H1 (cell line): ENCODE data around the gene SNX30. TPM values are rescaled to one million over a fixed set of nuclear protein-coding genes. Genes with fewer than 3 reads are reported as not detected.
A peak's percentile ranks its signal among the peaks of the same experiment; 100 is the strongest.

Experiments
- CTCF ChIA-PET: fragments of 300-600 bp; sonication (Branson Sonifier 250); formaldehyde crosslinking; loops from one replicate; lab custom pipeline; 2021; ENCODE audit not compliant: partially characterized antibody; lab: Charles Lee
- POLR2A ChIA-PET: fragments of 300-600 bp; sonication (Branson Sonifier 250); formaldehyde crosslinking; loops from one replicate; lab custom pipeline; 2021; ENCODE audit warnings: inconsistent platforms; ENCODE audit not compliant: partially characterized antibody; lab: Charles Lee
- DNase-seq, 2 experiments: peaks; one replicate each; pipeline versions ENCODE4 v3.0.0 to v3.0.0-alpha.2; 2010 to 2022; ENCODE audit warnings: low spot score in 2 of 2, low read depth in 1 of 2, mixed read lengths in 1 of 2
- FAIRE-seq: peaks from 2 replicates; lab custom pipeline; 2011; peaks lifted over from hg19 to GRCh38; lab: Jason Lieb, UNC
- H2AFZ ChIP-seq: 2 replicates; pipeline ENCODE4 v1.8.1; 2012; ENCODE audit warnings: low read length, inconsistent platforms
- H2AK5ac ChIP-seq: 2 replicates; pipeline ENCODE4 v1.6.1; 2013; ENCODE audit warnings: low read depth, low read length
- H2BK120ac ChIP-seq: replicated peaks from 2 replicates; pipeline ENCODE3; 2013; ENCODE audit warnings: low read depth, low read length, inconsistent platforms
- H2BK12ac ChIP-seq: 2 replicates; pipeline ENCODE4 v1.6.1; 2013; ENCODE audit warnings: low read depth, low read length
- H2BK15ac ChIP-seq: 2 replicates; pipeline ENCODE4 v1.6.1; 2013; ENCODE audit warnings: low read length
- H2BK20ac ChIP-seq: 2 replicates; pipeline ENCODE4 v1.6.1; 2013; ENCODE audit warnings: low read length
- H2BK5ac ChIP-seq: 2 replicates; pipeline ENCODE4 v1.6.1; 2013; ENCODE audit warnings: low read depth, low read length
- H3K14ac ChIP-seq: 2 replicates; pipeline ENCODE4 v1.6.1; 2013; ENCODE audit warnings: inconsistent platforms; ENCODE audit not compliant: insufficient read length
- H3K18ac ChIP-seq: 2 replicates; pipeline ENCODE4 v1.6.1; 2013; ENCODE audit warnings: low read length; ENCODE audit errors: extremely low read depth
- H3K23ac ChIP-seq: 2 replicates; pipeline ENCODE4 v1.6.1; 2013; ENCODE audit warnings: inconsistent platforms; ENCODE audit not compliant: insufficient read length
- H3K23me2 ChIP-seq: 2 replicates; pipeline ENCODE4 v1.6.1; 2013; ENCODE audit warnings: low read depth, low read length
- H3K27ac ChIP-seq: 2 replicates; pipeline ENCODE4 v1.6.1; 2011; ENCODE audit warnings: low read depth, low read length, inconsistent platforms
- H3K27me3 ChIP-seq, 4 experiments: replicated peaks in 1 of 4; 1 replicate in 1 of 4; 2 replicates in 3 of 4; pipeline versions ENCODE4 v1.6.1 to v1.8.1; 2011 to 2013; ENCODE audit warnings: low read length in 3 of 4, mild to moderate bottlenecking in 3 of 4, inconsistent platforms in 2 of 4, mixed read lengths in 2 of 4, moderate library complexity in 1 of 4; ENCODE audit not compliant: control insufficient read depth in 3 of 4, insufficient read depth in 3 of 4; ENCODE audit errors: extremely low read depth in 1 of 4
- H3K36me3 ChIP-seq, 4 experiments: 2 replicates each; pipeline versions ENCODE4 v1.6.1 to v1.8.1; 2011 to 2013; ENCODE audit warnings: mild to moderate bottlenecking in 4 of 4, low read length in 3 of 4, moderate library complexity in 2 of 4, control low read depth in 1 of 4, inconsistent platforms in 1 of 4; ENCODE audit not compliant: insufficient read depth in 4 of 4, control insufficient read depth in 2 of 4
- H3K4ac ChIP-seq: replicated peaks from 2 replicates; pipeline ENCODE3; 2013; ENCODE audit warnings: low read length, low read depth, mixed read lengths, inconsistent platforms; ENCODE audit not compliant: insufficient read length
- H3K4me1 ChIP-seq, 4 experiments: replicated peaks in 1 of 4; 1 replicate in 1 of 4; 2 replicates in 3 of 4; pipeline versions ENCODE4 v1.6.1 to v1.8.1; 2011 to 2013; ENCODE audit warnings: low read length in 3 of 4, inconsistent platforms in 2 of 4, mixed read lengths in 1 of 4; ENCODE audit not compliant: insufficient read depth in 4 of 4, control insufficient read depth in 3 of 4
- H3K4me2 ChIP-seq, 2 experiments: 2 replicates each; pipeline versions ENCODE4 v1.6.1 to v1.8.1; 2011 to 2013; ENCODE audit warnings: low read depth in 2 of 2, low read length in 2 of 2, control low read depth in 1 of 2, inconsistent platforms in 1 of 2, mild to moderate bottlenecking in 1 of 2; ENCODE audit not compliant: insufficient read depth in 1 of 2
- H3K4me3 ChIP-seq, 4 experiments: fragments of 200-600, 300-600 bp in 1 of 4; sonication (generic), shearing (Covaris generic), sonication (Bioruptor Twin) in 1 of 4; 2 replicates each; pipeline versions ENCODE4 v1.5.1 to v1.8.1; 2011 to 2016; ENCODE audit warnings: low read length in 4 of 4, low read depth in 3 of 4, control low read depth in 2 of 4, inconsistent platforms in 2 of 4, mild to moderate bottlenecking in 2 of 4, mixed read lengths in 1 of 4, moderate library complexity in 1 of 4; ENCODE audit not compliant: insufficient read depth in 2 of 4; ENCODE audit errors: extremely low read depth in 1 of 4
- H3K56ac ChIP-seq: replicated peaks from 2 replicates; pipeline ENCODE3; 2013; ENCODE audit warnings: low read depth, mild to moderate bottlenecking, mixed read lengths, low read length, inconsistent platforms; ENCODE audit not compliant: insufficient read length
- H3K79me1 ChIP-seq: 2 replicates; pipeline ENCODE4 v1.6.1; 2013; ENCODE audit warnings: low read depth, low read length, control low read depth
- H3K79me2 ChIP-seq, 2 experiments: 2 replicates each; pipeline versions ENCODE4 v1.6.1 to v1.8.1; 2012 to 2013; ENCODE audit warnings: low read length in 2 of 2, mild to moderate bottlenecking in 2 of 2, inconsistent platforms in 1 of 2; ENCODE audit not compliant: insufficient read depth in 2 of 2, control insufficient read depth in 1 of 2
- H3K9ac ChIP-seq, 4 experiments: replicated peaks in 1 of 4; 1 replicate in 1 of 4; 2 replicates in 3 of 4; pipeline versions ENCODE4 v1.6.1 to v1.8.1; 2011 to 2013; ENCODE audit warnings: low read depth in 3 of 4, low read length in 3 of 4, control low read depth in 2 of 4, mild to moderate bottlenecking in 2 of 4, moderate library complexity in 2 of 4, inconsistent platforms in 1 of 4; ENCODE audit errors: extremely low read depth in 1 of 4
- H3K9me3 ChIP-seq, 2 experiments: 2 replicates each; pipeline versions ENCODE4 v1.6.1 to v1.8.1; 2012 to 2013; ENCODE audit warnings: mild to moderate bottlenecking in 2 of 2, moderate library complexity in 2 of 2, control low read depth in 1 of 2, inconsistent platforms in 1 of 2, low read depth in 1 of 2, low read length in 1 of 2, mixed read lengths in 1 of 2; ENCODE audit not compliant: insufficient read depth in 2 of 2
- H4K20me1 ChIP-seq, 2 experiments: replicated peaks in 1 of 2; 2 replicates each; pipeline versions ENCODE3 to v1.8.1; 2011 to 2013; ENCODE audit warnings: inconsistent platforms in 2 of 2, low read length in 2 of 2, mild to moderate bottlenecking in 1 of 2; ENCODE audit not compliant: insufficient read depth in 2 of 2, control insufficient read depth in 1 of 2
- H4K5ac ChIP-seq: 2 replicates; pipeline ENCODE4 v1.6.1; 2013; ENCODE audit warnings: low read length, low read depth, mixed read lengths, inconsistent platforms; ENCODE audit not compliant: insufficient read length
- H4K8ac ChIP-seq: 2 replicates; pipeline ENCODE4 v1.8.0; 2013; ENCODE audit warnings: mild to moderate bottlenecking, moderate library complexity, low read length, inconsistent platforms; ENCODE audit not compliant: insufficient read depth; ENCODE audit errors: extremely low read depth
- H4K91ac ChIP-seq: replicated peaks from 2 replicates; pipeline ENCODE3; 2013; ENCODE audit warnings: low read length, mixed read lengths, inconsistent platforms; ENCODE audit not compliant: insufficient read length
- CTBP2 ChIP-seq: IDR thresholded peaks from 2 replicates; pipeline ENCODE4 v1.7.0; 2011; ENCODE audit warnings: borderline replicate concordance, mild to moderate bottlenecking, moderate library complexity, mixed read lengths, low read length; ENCODE audit not compliant: insufficient read depth, insufficient read length
- CTCF ChIP-seq, 3 experiments: IDR thresholded peaks; 1 replicate in 2 of 3; 2 replicates in 1 of 3; pipeline versions ENCODE4 v1.5.1 to v1.6.1; 2011; ENCODE audit warnings: low read length in 3 of 3, mild to moderate bottlenecking in 3 of 3, inconsistent platforms in 2 of 3, low read depth in 1 of 3, moderate library complexity in 1 of 3; ENCODE audit not compliant: insufficient read depth in 1 of 3; ENCODE audit errors: control extremely low read depth in 1 of 3
- E2F6 ChIP-seq: IDR thresholded peaks from 2 replicates; pipeline ENCODE4 v1.6.1; 2012; ENCODE audit warnings: inconsistent platforms
- RAD21 ChIP-seq, 2 experiments: IDR thresholded peaks in 1 of 2; conservative IDR thresholded peaks in 1 of 2; 2 replicates each; pipeline ENCODE4 v1.6.1; 2011; ENCODE audit warnings: low read depth in 2 of 2, low read length in 2 of 2, improper control_type of control experiment in 1 of 2, inconsistent platforms in 1 of 2, mild to moderate bottlenecking in 1 of 2, moderate library complexity in 1 of 2
- RFX5 ChIP-seq: IDR thresholded peaks from 2 replicates; pipeline ENCODE4 v1.6.1; 2011; ENCODE audit warnings: low read depth, low read length, improper control_type of control experiment, borderline replicate concordance
- RNF2 ChIP-seq: fragments of 200-900, 300-1000 bp; sonication (generic); IDR thresholded peaks from 2 replicates; pipeline ENCODE4 v1.7.1; 2016; ENCODE audit warnings: borderline replicate concordance, low read depth, mild to moderate bottlenecking, antibody characterized with exemption, low read length; ENCODE audit not compliant: poor library complexity, severe bottlenecking; ENCODE audit errors: missing control alignments
- SUZ12 ChIP-seq: fragments of 200-600 bp; sonication (generic); IDR thresholded peaks from 2 replicates; pipeline ENCODE4 v1.6.1; 2012; ENCODE audit warnings: mild to moderate bottlenecking, inconsistent platforms, low read length, moderate library complexity, mixed read lengths
- YY1 ChIP-seq: IDR thresholded peaks from 2 replicates; pipeline ENCODE4 v1.6.1; 2011; ENCODE audit warnings: low read depth, mild to moderate bottlenecking, low read length
- WGBS, 2 experiments: shearing (Covaris generic) in 1 of 2; methylation state at CpG; one replicate each; pipeline versions ENCODE4 v1.1.6 to v1.1.7; 2013 to 2015; ENCODE audit warnings: low lambda C conversion rate in 2 of 2, mixed read lengths in 2 of 2, inconsistent platforms in 1 of 2, low coverage in 1 of 2, missing lambda C conversion rate in 1 of 2; ENCODE audit not compliant: insufficient replicate concordance in 2 of 2, insufficient coverage in 1 of 2, insufficient read length in 1 of 2; ENCODE audit errors: extremely low coverage in 1 of 2, missing lambda C conversion rate in 1 of 2; 5-methylcytosine and 5-hydroxymethylcytosine counted together
- polyA plus RNA-seq, 7 experiments: library from polyadenylated mRNA; depleted of rRNA in 3 of 7; stranded (reverse) in 5 of 7; unstranded in 2 of 7; fragments of >200 nt in 5 of 7; fragments of 200-250 nt in 2 of 7; gene quantifications; 1 replicate in 5 of 7; 2 replicates in 1 of 7; 4 replicates in 1 of 7; pipeline versions ENCODE4 v1.2.1 to v1.2.3, GENCODE V29; 2011 to 2013; ENCODE audit warnings: missing spikeins in 2 of 7, mixed read lengths in 2 of 7
- total RNA-seq: library from RNA; stranded (reverse); fragmentation: NEBNext Ultra II Directional; extraction: Animal tissue kit (Norgen Biotek cat#: 25700); gene quantifications from 2 replicates; pipeline ENCODE4 v1.2.1, GENCODE V29; 2021

The SNX30 gene
- total and polyA plus RNA-seq, 2 of the 8 experiments (the other 6 are each of a cell fraction or from before 2014, with no cell fraction given) = 4.0 to 12.2 TPM

GRCh38 chr9:112743216-112743836 lies 7.2 kb upstream of the SNX30 start:
- Histone ChIP-seq H3K79me1 (no peaks in the 10 kb centered on the region), H3K4me3 (no peak overlapping the region), H2BK15ac (no peak overlapping the region), H3K23me2 (no peaks in the 10 kb centered on the region), H3K4me2 (no peak overlapping the region), H2BK12ac (no peak overlapping the region), H3K36me3 (no peaks in the 10 kb centered on the region), H3K4me1 (peaks cover 0 to 4% (median 0%) of the 10 kb centered on the region in 4 experiments; a peak in 2 of 7 replicates), H4K8ac (no peak overlapping the region), H3K14ac (no peak overlapping the region), H4K5ac (no peak overlapping the region), H2AK5ac (no peak overlapping the region), H4K91ac (no peak overlapping the region), H3K23ac (no peak overlapping the region), H3K4ac (no peak overlapping the region), H3K9ac (no peak overlapping the region), H2BK20ac (no peak overlapping the region), H4K20me1 (no peaks in the 10 kb centered on the region), H2AFZ (no peak overlapping the region), H3K79me2 (no peaks in the 10 kb centered on the region), H3K9me3 (no peaks in the 10 kb centered on the region), H2BK120ac (no peak overlapping the region), H3K27me3 (no peaks in the 10 kb centered on the region), H2BK5ac (no peak overlapping the region), H3K18ac (no peak overlapping the region), H3K27ac (no peak overlapping the region), H3K56ac (no peak overlapping the region)
- 82% methylated on average over 3 of the region's 3 CpGs; no CpG with 5 or more reads in 1 of the 2 experiments for WGBS, 2 experiments
- FAIRE-seq = no peak
- ChIA-PET CTCF (interaction anchor here (0.8 to 1.2 kb wide), 4 partner anchors 9 to 25 kb away, joined by 3 read pairs; partner anchors contain the start of gene INIP), POLR2A (interaction anchor here (1.2 to 2.2 kb wide), 2 partner anchors 19 to 25 kb away, joined by 3 to 5 read pairs; partner anchors contain the start of gene INIP)
- no peak for DNase-seq
- TF ChIP-seq E2F6 (no peak), RAD21 (IDR thresholded peaks at IDR 0.05 in 1 of 2, conservative IDR thresholded peaks at IDR 0.05 in 1 of 2; ENCODE audit: low read depth in 2 of 2, low read length in 2 of 2) (peak; percentile 26 to 29; a peak in 3 of 4 replicates), CTBP2 (no peak), CTCF (IDR thresholded peaks at IDR 0.05; ENCODE audit: control extremely low read depth in 1 of 3, insufficient read depth in 1 of 3, low read depth in 1 of 3, low read length in 3 of 3) (peak in 1 of 3 experiments; percentile 12; a peak in 1 of 4 replicates), SUZ12 (no peak), RFX5 (no peak), YY1 (peak; percentile 37; the same call in 1 of the 2 replicates), RNF2 (no peak)
